Spleen (tissue), 11 donors: ENCODE measurements around the gene PEA15. TPM values are rescaled to one million over a fixed set of nuclear protein-coding genes. Genes with fewer than 3 reads are reported as not detected.

Experiments used
- DNase-seq: peaks from one replicate; pipeline ENCODE4 v3.0.0-alpha.2; 2020
- H3K27ac ChIP-seq, 8 donors: fragments of 200-600 bp; sonication (generic) in 7 of 8; 1 replicate in 4 of 8; 2 replicates in 4 of 8; pipeline versions ENCODE4 v1.5.0 to v1.8.0; 2016 to 2021; ENCODE audit warnings: inconsistent platforms in 4 of 8, mild to moderate bottlenecking in 4 of 8, moderate library complexity in 1 of 8
- H3K27me3 ChIP-seq, 7 donors: fragments of 200-600 bp; sonication (generic) in 6 of 7; replicated peaks in 1 of 7; 1 replicate in 4 of 7; 2 replicates in 3 of 7; pipeline versions ENCODE4 v1.5.0 to v1.8.0; 2016 to 2021; ENCODE audit warnings: inconsistent platforms in 3 of 7, mild to moderate bottlenecking in 1 of 7
- H3K36me3 ChIP-seq, 6 donors: fragments of 200-600 bp; sonication (generic) in 5 of 6; 1 replicate in 4 of 6; 2 replicates in 2 of 6; pipeline versions ENCODE4 v1.5.0 to v1.8.0; 2016 to 2021; ENCODE audit warnings: inconsistent platforms in 2 of 6
- H3K4me1 ChIP-seq, 6 donors: fragments of 200-600 bp; sonication (generic) in 5 of 6; 1 replicate in 3 of 6; 2 replicates in 3 of 6; pipeline versions ENCODE4 v1.5.0 to v1.8.0; 2016 to 2021; ENCODE audit warnings: inconsistent platforms in 3 of 6
- H3K4me3 ChIP-seq, 8 donors: fragments of 200-600 bp; sonication (generic) in 7 of 8; 1 replicate in 4 of 8; 2 replicates in 4 of 8; pipeline versions ENCODE4 v1.5.0 to v1.8.0; 2016 to 2021; ENCODE audit warnings: inconsistent platforms in 4 of 8, mild to moderate bottlenecking in 4 of 8, moderate library complexity in 2 of 8
- H3K9me3 ChIP-seq, 8 donors: fragments of 200-600 bp; sonication (generic) in 7 of 8; 1 replicate in 4 of 8; 2 replicates in 4 of 8; pipeline versions ENCODE4 v1.5.0 to v1.8.0; 2016 to 2021; ENCODE audit warnings: inconsistent platforms in 4 of 8
- POLR2A ChIP-seq, 3 donors: fragments of 450-650 bp; IDR thresholded peaks; one replicate each; pipeline ENCODE4 v1.5.1; 2017; ENCODE audit warnings: antibody characterized with exemption in 3 of 3, mild to moderate bottlenecking in 1 of 3
- POLR2AphosphoS5 ChIP-seq, 3 donors: sonication (generic); formaldehyde crosslinking; IDR thresholded peaks; one replicate each; pipeline ENCODE4 v1.5.1; 2017; ENCODE audit warnings: antibody characterized with exemption in 3 of 3
- WGBS, 5 donors: extraction: QIAGEN DNeasy Blood & Tissue Kit in 3 of 5; methylation state at CpG; one replicate each; pipeline versions ENCODE4 v1.1.5 to v1.1.7; 2013 to 2018; 5-methylcytosine and 5-hydroxymethylcytosine counted together
- intact Hi-C: fragments of 100-400 bp; cut with DNase I; formaldehyde crosslinking; loops from one replicate; pipeline ENCODE4 v1.15.0; 2023; ENCODE audit warnings: low total_unique reads
- polyA plus RNA-seq, 3 donors: library from polyadenylated mRNA; stranded (reverse); fragments of 200-250 nt; gene quantifications; one replicate each; pipeline ENCODE4 v1.2.1, GENCODE V29; 2013
- total RNA-seq, 7 donors: library from RNA; depleted of rRNA in 3 of 7; stranded (reverse); fragments of >200 nt in 3 of 7; fragmentation: NEBNext Ultra II Directional in 4 of 7; extraction: Animal tissue kit (Norgen Biotek cat#: 25700) in 4 of 7; gene quantifications; one replicate each; pipeline versions ENCODE4 v1.1.0 to v1.2.1, GENCODE V29; 2016 to 2021
- TF ChIP-seq, protein P1 (sequence below), 11 experiments: fragments of 200-600 bp in 7 of 11; fragments of 450-650 bp in 4 of 11; sonication (generic) in 4 of 11; IDR thresholded peaks in 8 of 11; conservative IDR thresholded peaks in 3 of 11; 1 replicate in 7 of 11; 2 replicates in 4 of 11; pipeline versions ENCODE4 v1.4.0 to v1.8.0; 2016 to 2021; ENCODE audit warnings: antibody characterized with exemption in 11 of 11, inconsistent platforms in 4 of 11, mild to moderate bottlenecking in 1 of 11
- donor health status: healthy with polysubstance abuse.
- donor health status: DM: no; HTN: no; CAD: no; lungs with moderate emphysema.
- donor health status: DM: no; HTN: no; CAD: no.
- donor health status: Bipolar disorder and iron deficiency.
- donor health status: healthy.
- donor health status: DM: no; HTN: no; CAD: no.
- donor health status: DM: yes; HTN: yes; CAD: no.

The PEA15 gene
- total and polyA plus RNA-seq, 10 donors = 73.4 to 167 (median 106) TPM

DNA sequence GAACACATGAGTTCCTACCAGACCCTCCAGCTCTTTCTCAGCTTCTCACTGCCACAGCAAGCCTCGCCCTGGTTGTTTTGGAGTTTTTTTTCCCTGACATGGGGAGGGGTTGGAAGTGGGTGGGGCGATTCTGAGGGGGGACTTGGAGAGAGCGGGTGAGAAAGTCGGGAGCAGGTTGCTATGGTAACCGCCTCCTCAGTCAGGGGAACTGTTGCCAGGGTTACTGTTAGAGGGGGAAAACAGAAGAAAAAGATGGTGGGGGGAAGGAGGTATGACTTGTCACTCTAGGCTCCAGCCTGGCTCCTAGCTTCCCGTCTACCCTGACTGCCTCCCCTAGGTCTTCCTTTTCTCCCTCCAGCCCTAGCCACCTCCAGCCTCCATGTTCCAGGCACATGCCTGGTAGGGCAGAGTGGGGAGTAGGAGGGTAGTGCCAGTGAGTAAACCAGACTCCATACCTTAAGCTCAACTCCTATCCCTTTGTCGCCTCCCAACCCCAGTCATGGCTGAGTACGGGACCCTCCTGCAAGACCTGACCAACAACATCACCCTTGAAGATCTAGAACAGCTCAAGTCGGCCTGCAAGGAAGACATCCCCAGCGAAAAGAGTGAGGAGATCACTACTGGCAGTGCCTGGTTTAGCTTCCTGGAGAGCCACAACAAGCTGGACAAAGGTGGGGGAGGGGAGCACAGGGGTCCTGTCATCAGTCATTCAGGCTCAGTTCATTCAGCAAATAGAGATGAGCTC, 6.0 kb downstream of the PEA15 start:
- WGBS, 5 donors = 84 to 90% (median 85%) methylated on average over 10 of the region's 10 CpGs
- intact Hi-C loops = no loop called here
- H3K9me3 ChIP-seq = no peaks in the 10 kb centered on the region
- no peak for DNase-seq
- H3K36me3 ChIP-seq = peaks cover 0 to 95% (median 57%) of the 10 kb centered on the region in 6 donors
- no peak for TF ChIP-seq POLR2AphosphoS5 (IDR thresholded peaks at IDR 0.05)
- TF ChIP-seq, protein P1, sequence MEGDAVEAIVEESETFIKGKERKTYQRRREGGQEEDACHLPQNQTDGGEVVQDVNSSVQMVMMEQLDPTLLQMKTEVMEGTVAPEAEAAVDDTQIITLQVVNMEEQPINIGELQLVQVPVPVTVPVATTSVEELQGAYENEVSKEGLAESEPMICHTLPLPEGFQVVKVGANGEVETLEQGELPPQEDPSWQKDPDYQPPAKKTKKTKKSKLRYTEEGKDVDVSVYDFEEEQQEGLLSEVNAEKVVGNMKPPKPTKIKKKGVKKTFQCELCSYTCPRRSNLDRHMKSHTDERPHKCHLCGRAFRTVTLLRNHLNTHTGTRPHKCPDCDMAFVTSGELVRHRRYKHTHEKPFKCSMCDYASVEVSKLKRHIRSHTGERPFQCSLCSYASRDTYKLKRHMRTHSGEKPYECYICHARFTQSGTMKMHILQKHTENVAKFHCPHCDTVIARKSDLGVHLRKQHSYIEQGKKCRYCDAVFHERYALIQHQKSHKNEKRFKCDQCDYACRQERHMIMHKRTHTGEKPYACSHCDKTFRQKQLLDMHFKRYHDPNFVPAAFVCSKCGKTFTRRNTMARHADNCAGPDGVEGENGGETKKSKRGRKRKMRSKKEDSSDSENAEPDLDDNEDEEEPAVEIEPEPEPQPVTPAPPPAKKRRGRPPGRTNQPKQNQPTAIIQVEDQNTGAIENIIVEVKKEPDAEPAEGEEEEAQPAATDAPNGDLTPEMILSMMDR (IDR thresholded peaks at IDR 0.05 in 8 of 11, conservative IDR thresholded peaks at IDR 0.05 in 3 of 11) = no peak
- TF ChIP-seq POLR2A (IDR thresholded peaks at IDR 0.05) = no peak
- no peaks in the 10 kb centered on the region for H3K27me3 ChIP-seq
- H3K27ac ChIP-seq = peak overlapping the region in 4 of 8 donors; percentile 41 to 95 (median 91)
- peaks cover 24 to 75% (median 54%) of the 10 kb centered on the region in 6 donors for H3K4me1 ChIP-seq
- no peak overlapping the region for H3K4me3 ChIP-seq

DNA sequence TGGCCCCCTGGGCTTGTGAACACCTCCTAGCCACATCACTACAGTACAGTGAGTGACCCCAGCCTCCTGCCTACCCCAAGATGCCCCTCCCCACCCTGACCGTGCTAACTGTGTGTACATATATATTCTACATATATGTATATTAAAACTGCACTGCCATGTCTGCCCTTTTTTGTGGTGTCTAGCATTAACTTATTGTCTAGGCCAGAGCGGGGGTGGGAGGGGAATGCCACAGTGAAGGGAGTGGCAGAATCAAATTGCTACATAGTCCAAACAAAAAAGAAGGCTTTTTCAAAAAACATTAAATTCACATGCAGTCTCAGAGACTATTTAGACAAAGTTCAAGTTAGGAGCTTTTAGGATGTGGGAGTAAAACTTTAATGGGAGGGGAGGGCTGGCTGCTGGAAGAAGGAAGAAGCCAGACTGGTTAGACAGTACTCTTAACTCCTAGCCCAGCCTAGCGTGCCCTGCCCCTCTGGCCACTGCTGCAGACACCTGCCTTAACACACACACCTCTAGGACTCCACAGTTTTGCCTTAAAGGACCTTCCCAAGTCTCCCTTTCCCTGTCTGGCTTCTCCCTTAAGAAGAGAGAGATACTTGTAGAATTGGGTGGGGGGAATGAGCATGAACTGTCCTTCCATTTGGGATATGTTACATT, 9.4 kb downstream of the PEA15 start:
- no peaks in the 10 kb centered on the region for H3K27me3 ChIP-seq
- WGBS, 5 donors = 75 to 90% (median 85%) methylated on average over 3 of the region's 3 CpGs
- no peak for TF ChIP-seq POLR2A (IDR thresholded peaks at IDR 0.05)
- TF ChIP-seq, protein P1 (IDR thresholded peaks at IDR 0.05 in 8 of 11, conservative IDR thresholded peaks at IDR 0.05 in 3 of 11) = no peak
- TF ChIP-seq POLR2AphosphoS5 (IDR thresholded peaks at IDR 0.05) = no peak
- peak overlapping the region in 3 of 8 donors; percentile 2 to 31 (median 8) for H3K27ac ChIP-seq
- H3K4me3 ChIP-seq = no peak overlapping the region
- H3K36me3 ChIP-seq = peaks cover 2 to 100% (median 89%) of the 10 kb centered on the region in 6 donors
- DNase-seq = no peak
- peaks cover 15 to 72% (median 41%) of the 10 kb centered on the region in 6 donors for H3K4me1 ChIP-seq
- intact Hi-C loops = no loop called here
- no peaks in the 10 kb centered on the region for H3K9me3 ChIP-seq

- TF ChIP-seq POLR2A (IDR thresholded peaks at IDR 0.05) (no peak), POLR2AphosphoS5 (IDR thresholded peaks at IDR 0.05) (no peak)
- TF ChIP-seq, protein P1 (IDR thresholded peaks at IDR 0.05 in 8 of 11, conservative IDR thresholded peaks at IDR 0.05 in 3 of 11) = no peak
These were observed 11.1 kb downstream of the PEA15 start for GRCh38 chr1:160216301-160216700.

GRCh38 chr1:160217481-160218051, 12.4 kb downstream of the PEA15 start:
- Histone ChIP-seq H3K36me3 (peaks cover 2 to 100% (median 94%) of the 10 kb centered on the region in 6 donors), H3K27me3 (no peaks in the 10 kb centered on the region), H3K9me3 (no peaks in the 10 kb centered on the region), H3K27ac (peak overlapping the region in 5 of 8 donors; percentile 8 to 74 (median 61)), H3K4me3 (no peak overlapping the region), H3K4me1 (peaks cover 13 to 70% (median 30%) of the 10 kb centered on the region in 6 donors)
- no peak for TF ChIP-seq POLR2A (IDR thresholded peaks at IDR 0.05)
- TF ChIP-seq, protein P1 (IDR thresholded peaks at IDR 0.05 in 8 of 11, conservative IDR thresholded peaks at IDR 0.05 in 3 of 11) = no peak
- TF ChIP-seq POLR2AphosphoS5 (IDR thresholded peaks at IDR 0.05) = peak; percentile 12 to 56 (median 28)
- intact Hi-C loops = no loop called here
- WGBS, 5 donors = 69 to 85% (median 83%) methylated on average over 10 of the region's 10 CpGs
- DNase-seq = no peak

More at GRCh38 chr1:160216301-160216700, 11.1 kb downstream of the PEA15 start:
- H3K4me3 ChIP-seq = no peak overlapping the region
- peak overlapping the region in 3 of 8 donors; percentile 8 to 30 (median 11) for H3K27ac ChIP-seq
- H3K36me3 ChIP-seq = peaks cover 2 to 100% (median 96%) of the 10 kb centered on the region in 6 donors
- H3K4me1 ChIP-seq = peaks cover 13 to 70% (median 31%) of the 10 kb centered on the region in 6 donors
- no peaks in the 10 kb centered on the region for H3K9me3 ChIP-seq
- DNase-seq = no peak
- no peaks in the 10 kb centered on the region for H3K27me3 ChIP-seq
- intact Hi-C loops = no loop called here
